Measurements from ENCODE around the gene ACTL8.

DNA sequence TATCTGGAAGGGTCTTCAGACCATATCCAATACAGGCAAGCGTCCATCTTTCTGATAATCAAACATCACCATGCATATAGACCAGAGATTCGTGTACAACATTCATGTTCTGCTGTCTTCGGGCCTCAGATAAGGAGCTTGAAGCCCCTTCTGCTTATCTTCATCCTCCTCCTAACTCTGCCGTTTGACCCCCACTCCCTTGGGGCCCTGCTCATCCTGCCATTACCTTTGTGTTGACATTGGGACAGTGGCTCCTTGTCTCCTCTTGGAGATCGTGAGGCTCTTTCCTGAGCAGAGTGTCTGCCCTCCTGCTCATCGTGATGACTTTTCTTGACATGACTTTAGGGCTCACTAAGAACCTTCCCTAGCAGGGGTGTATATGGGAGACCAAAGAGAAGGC, 37.3 kb downstream of the ACTL8 start:
- TF ChIP-seq RAD21 (conservative IDR thresholded peaks at IDR 0.05 in 1 of 2, IDR thresholded peaks at IDR 0.05 in 1 of 2): no peak
- TF ChIP-seq, protein P1, sequence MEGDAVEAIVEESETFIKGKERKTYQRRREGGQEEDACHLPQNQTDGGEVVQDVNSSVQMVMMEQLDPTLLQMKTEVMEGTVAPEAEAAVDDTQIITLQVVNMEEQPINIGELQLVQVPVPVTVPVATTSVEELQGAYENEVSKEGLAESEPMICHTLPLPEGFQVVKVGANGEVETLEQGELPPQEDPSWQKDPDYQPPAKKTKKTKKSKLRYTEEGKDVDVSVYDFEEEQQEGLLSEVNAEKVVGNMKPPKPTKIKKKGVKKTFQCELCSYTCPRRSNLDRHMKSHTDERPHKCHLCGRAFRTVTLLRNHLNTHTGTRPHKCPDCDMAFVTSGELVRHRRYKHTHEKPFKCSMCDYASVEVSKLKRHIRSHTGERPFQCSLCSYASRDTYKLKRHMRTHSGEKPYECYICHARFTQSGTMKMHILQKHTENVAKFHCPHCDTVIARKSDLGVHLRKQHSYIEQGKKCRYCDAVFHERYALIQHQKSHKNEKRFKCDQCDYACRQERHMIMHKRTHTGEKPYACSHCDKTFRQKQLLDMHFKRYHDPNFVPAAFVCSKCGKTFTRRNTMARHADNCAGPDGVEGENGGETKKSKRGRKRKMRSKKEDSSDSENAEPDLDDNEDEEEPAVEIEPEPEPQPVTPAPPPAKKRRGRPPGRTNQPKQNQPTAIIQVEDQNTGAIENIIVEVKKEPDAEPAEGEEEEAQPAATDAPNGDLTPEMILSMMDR (IDR thresholded peaks at IDR 0.05): no peak
- no peak for TF ChIP-seq MAFK (IDR thresholded peaks at IDR 0.05; ENCODE audit: partially characterized antibody)
- TF ChIP-seq ZNF302 (CRISPR knock-in tag; IDR thresholded peaks at IDR 0.05): no peak
- TF ChIP-seq EP300 (IDR thresholded peaks at IDR 0.05): no peak
- no peak for TF ChIP-seq RCOR1 (IDR thresholded peaks at IDR 0.05; ENCODE audit: low read depth, low read length)
- TF ChIP-seq POLR2A (IDR thresholded peaks at IDR 0.05; ENCODE audit: low read length): no peak
- no peak for TF ChIP-seq RARB (CRISPR knock-in tag; IDR thresholded peaks at IDR 0.05)
